Kidney (tissue), 14 donors: ENCODE measurements around the gene SLC36A2. TPM values are rescaled to one million over a fixed set of nuclear protein-coding genes. Genes with fewer than 3 reads are reported as not detected.

ENCODE experiments used
- DNase-seq, 5 donors: peaks; one replicate each; pipeline ENCODE4 v3.0.0-alpha.2; 2013 to 2020
- FAIRE-seq: peaks from 2 replicates; lab custom pipeline; 2012; peaks lifted over from hg19 to GRCh38; lab: Jason Lieb, UNC
- H3K27ac ChIP-seq, 2 donors: one replicate each; pipeline ENCODE4 v1.7.0; 2013; ENCODE audit warnings: low read depth in 2 of 2, low read length in 2 of 2, inconsistent platforms in 1 of 2
- H3K27me3 ChIP-seq: one replicate; pipeline ENCODE4 v1.7.1; 2013; ENCODE audit warnings: low read length, inconsistent platforms; ENCODE audit not compliant: control insufficient read depth, insufficient read depth
- H3K36me3 ChIP-seq, 3 donors: one replicate each; pipeline versions ENCODE4 v1.7.0 to v1.7.1; 2013; ENCODE audit warnings: low read length in 3 of 3, control low read depth in 1 of 3, inconsistent platforms in 1 of 3; ENCODE audit not compliant: insufficient read depth in 3 of 3, control insufficient read depth in 2 of 3
- H3K4me1 ChIP-seq, 3 donors: one replicate each; pipeline versions ENCODE4 v1.7.0 to v1.7.1; 2013; ENCODE audit warnings: low read length in 3 of 3, inconsistent platforms in 1 of 3, low read depth in 1 of 3; ENCODE audit not compliant: control insufficient read depth in 2 of 3, insufficient read depth in 2 of 3
- H3K4me3 ChIP-seq, 3 donors: one replicate each; pipeline versions ENCODE4 v1.7.0 to v1.8.1; 2013; ENCODE audit warnings: low read length in 3 of 3, control low read depth in 1 of 3, inconsistent platforms in 1 of 3
- H3K9ac ChIP-seq, 3 donors: one replicate each; pipeline versions ENCODE4 v1.7.0 to v1.7.1; 2013; ENCODE audit warnings: low read length in 3 of 3, control low read depth in 1 of 3, inconsistent platforms in 1 of 3
- H3K9me3 ChIP-seq, 3 donors: one replicate each; pipeline versions ENCODE4 v1.7.0 to v1.7.1; 2013; ENCODE audit warnings: low read length in 3 of 3, control low read depth in 1 of 3, inconsistent platforms in 1 of 3; ENCODE audit not compliant: control insufficient read depth in 2 of 3, insufficient read depth in 1 of 3
- CTCF ChIP-seq: IDR thresholded peaks from 3 replicates; pipeline ENCODE4 v1.5.1; 2012; ENCODE audit warnings: mild to moderate bottlenecking, moderate library complexity, borderline replicate concordance; ENCODE audit not compliant: insufficient read depth; ENCODE audit errors: extremely low read depth
- intact Hi-C: fragments of 100-400 bp; cut with DNase I; formaldehyde crosslinking; loops from one replicate; pipeline ENCODE4 v1.11.1; 2022
- polyA plus RNA-seq: library from polyadenylated mRNA; stranded (reverse); fragments of 350-450 nt; fragmentation: Illumina TruSeq; extraction: RNeasy Lipid Tissue Mini Kit (QIAGEN cat#74804); gene quantifications from one replicate; pipeline ENCODE4 v1.2.3, GENCODE V29; 2014; ENCODE audit warnings: low read depth, low replicate concordance; ENCODE audit not compliant: insufficient read depth
- total RNA-seq: library from RNA; stranded (reverse); fragmentation: NEBNext Ultra II Directional; extraction: Animal tissue kit (Norgen Biotek cat#: 25700); gene quantifications from one replicate; pipeline ENCODE4 v1.2.1, GENCODE V29; 2021
- donor health status: control.
- donor health status: control.
- donor health status: control.
- donor health status: control.
- donor health status: control.
- donor health status: DM: yes; HTN: yes; CAD: no.
- donor health status: Normal renal cell carcinoma (clear cell type).

The SLC36A2 gene
- total and polyA plus RNA-seq, 2 donors from 2014 or later: 1.8 to 46.2 TPM

- H3K36me3 ChIP-seq: no peaks in the 10 kb centered on the region
- no peaks in the 10 kb centered on the region for H3K27me3 ChIP-seq
- H3K4me1 ChIP-seq: no peaks in the 10 kb centered on the region
- FAIRE-seq: no peak
- no peak for DNase-seq
- H3K27ac ChIP-seq: no peak overlapping the region
- intact Hi-C loops: no loop called here
- H3K4me3 ChIP-seq: no peak overlapping the region
- no peak for TF ChIP-seq CTCF
- H3K9me3 ChIP-seq: no peaks in the 10 kb centered on the region
- H3K9ac ChIP-seq: no peak overlapping the region
Measured at GRCh38 chr5:151278845-151279244, 68.5 kb downstream of the SLC36A2 start.

DNA sequence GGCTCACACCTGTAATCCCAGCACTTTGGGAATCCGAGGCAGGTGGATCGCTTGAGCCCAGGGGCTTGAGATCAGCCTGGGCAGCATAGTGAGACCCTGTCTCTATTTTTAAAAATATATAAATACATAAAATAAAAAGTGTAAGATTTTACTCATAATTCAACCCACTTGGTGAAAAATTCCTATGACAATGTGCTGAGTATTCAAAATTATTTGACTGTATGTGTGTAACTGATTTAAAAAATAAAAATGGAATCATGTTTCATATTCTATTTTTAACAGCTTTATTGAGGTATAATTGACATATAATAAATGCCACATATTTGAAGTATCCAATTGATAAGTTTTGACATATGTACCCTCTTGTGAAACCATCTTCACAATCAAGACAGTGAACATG is 71.6 kb downstream of the SLC36A2 start:
- intact Hi-C loops: no loop called here
- no peaks in the 10 kb centered on the region for H3K4me1 ChIP-seq
- H3K9me3 ChIP-seq: no peaks in the 10 kb centered on the region
- H3K27me3 ChIP-seq: no peaks in the 10 kb centered on the region
- no peaks in the 10 kb centered on the region for H3K36me3 ChIP-seq
- H3K9ac ChIP-seq: no peak overlapping the region
- H3K4me3 ChIP-seq: no peak overlapping the region
- DNase-seq (no peak), FAIRE-seq (no peak)
- no peak overlapping the region for H3K27ac ChIP-seq
- no peak for TF ChIP-seq CTCF

- Histone ChIP-seq H3K9me3 (no peaks in the 10 kb centered on the region), H3K27ac (no peak overlapping the region), H3K4me3 (no peak overlapping the region), H3K36me3 (no peaks in the 10 kb centered on the region), H3K9ac (no peak overlapping the region), H3K4me1 (no peaks in the 10 kb centered on the region), H3K27me3 (no peaks in the 10 kb centered on the region)
- intact Hi-C loops: no loop called here
- DNase-seq (no peak), FAIRE-seq (no peak)
- TF ChIP-seq CTCF: no peak
Measured at GRCh38 chr5:151274666-151275065, 72.7 kb downstream of the SLC36A2 start.

- H3K4me3 ChIP-seq: no peak overlapping the region
- intact Hi-C loops: no loop called here
- no peaks in the 10 kb centered on the region for H3K4me1 ChIP-seq
- H3K36me3 ChIP-seq: peaks cover 0 to 12% (median 11%) of the 10 kb centered on the region in 3 donors
- no peak for TF ChIP-seq CTCF
- no peak overlapping the region for H3K27ac ChIP-seq
- no peaks in the 10 kb centered on the region for H3K27me3 ChIP-seq
- no peak for FAIRE-seq
- no peaks in the 10 kb centered on the region for H3K9me3 ChIP-seq
- no peak for DNase-seq
- no peak overlapping the region for H3K9ac ChIP-seq
Measured at GRCh38 chr5:151271336-151271735, 76.0 kb downstream of the SLC36A2 start.
